NT2/D1 (cell line): ENCODE data around the gene GOLGB1.

Source experiments
- DNase-seq: peaks from one replicate; pipeline ENCODE4 v3.0.0-alpha.2; 2011; ENCODE audit warnings: low read depth, low spot score
- H3K27me3 ChIP-seq: 2 replicates; pipeline ENCODE4 v1.6.0; 2011; ENCODE audit warnings: mild to moderate bottlenecking; ENCODE audit not compliant: insufficient read length, insufficient read depth
- H3K36me3 ChIP-seq: 2 replicates; pipeline ENCODE4 v1.6.1; 2011; ENCODE audit warnings: mild to moderate bottlenecking, low read length, mixed read lengths; ENCODE audit not compliant: insufficient read depth, insufficient read length
- H3K4me1 ChIP-seq: 2 replicates; pipeline ENCODE4 v1.5.1; 2011; ENCODE audit not compliant: insufficient read depth, insufficient read length
- H3K4me3 ChIP-seq: 2 replicates; pipeline ENCODE4 v1.5.1; 2011; ENCODE audit warnings: low read depth; ENCODE audit not compliant: insufficient read length
- H3K9ac ChIP-seq: 2 replicates; pipeline ENCODE4 v1.6.0; 2011; ENCODE audit warnings: low read depth; ENCODE audit not compliant: insufficient read length
- H3K9me3 ChIP-seq: 2 replicates; pipeline ENCODE4 v1.5.1; 2011; ENCODE audit warnings: mild to moderate bottlenecking, low read length; ENCODE audit not compliant: insufficient read depth
- SUZ12 ChIP-seq: IDR thresholded peaks from 2 replicates; pipeline ENCODE4 v1.6.1; 2011; ENCODE audit not compliant: insufficient read length, insufficient read depth; ENCODE audit errors: extremely low read depth
- YY1 ChIP-seq: IDR thresholded peaks from 2 replicates; pipeline ENCODE4 v1.6.1; 2011; ENCODE audit not compliant: insufficient read length, insufficient read depth
- ZNF274 ChIP-seq: IDR thresholded peaks from 2 replicates; pipeline ENCODE4 v1.6.1; 2011; ENCODE audit warnings: mild to moderate bottlenecking, low read depth, low read length

GOLGB1 gene

DNA sequence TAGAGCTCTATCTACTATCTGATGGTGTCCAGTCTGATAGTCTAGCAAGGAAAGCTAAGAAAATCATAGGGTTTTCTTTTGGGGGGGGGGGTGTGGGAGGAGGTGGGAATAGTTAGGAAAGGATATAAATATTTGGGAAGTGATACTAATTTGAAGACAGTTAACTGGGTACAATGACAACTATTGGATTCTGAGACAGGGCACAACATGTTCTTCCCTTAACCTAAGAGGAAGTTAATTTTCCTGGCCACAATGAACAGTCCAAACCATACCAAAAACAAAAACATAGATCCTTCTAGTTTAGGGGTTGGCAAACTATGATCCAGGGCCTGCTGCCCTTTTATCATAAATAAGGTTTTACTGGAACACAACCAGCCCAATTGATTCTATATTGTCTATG lies 78.9 kb downstream of the GOLGB1 start:
- Histone ChIP-seq H3K4me1 (no peaks in the 10 kb centered on the region), H3K36me3 (peaks cover 70% of the 10 kb centered on the region), H3K9me3 (no peaks in the 10 kb centered on the region), H3K9ac (no peak overlapping the region), H3K27me3 (no peaks in the 10 kb centered on the region), H3K4me3 (no peak overlapping the region)
- TF ChIP-seq YY1 (no peak), SUZ12 (no peak), ZNF274 (no peak)
- DNase-seq, result no peak

DNA sequence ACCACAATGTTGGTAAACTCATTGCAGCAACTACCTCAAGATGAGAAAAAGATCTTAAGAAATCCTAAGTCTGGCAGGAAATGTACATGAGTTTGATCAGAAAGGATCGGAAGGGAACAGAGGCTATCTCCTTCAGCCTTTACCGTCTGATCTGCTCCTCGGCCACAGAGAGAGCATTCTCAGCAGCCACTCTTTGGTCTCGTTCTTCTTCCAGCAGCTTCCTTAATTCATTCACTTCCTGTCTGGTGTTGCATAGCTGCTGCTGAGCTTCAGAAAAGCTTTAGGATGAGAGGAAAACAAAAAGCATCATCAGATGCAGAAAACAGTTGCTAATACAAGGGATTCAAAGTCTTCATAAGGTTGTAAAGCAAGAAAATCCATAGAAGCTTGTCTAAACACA lies 82.2 kb downstream of the GOLGB1 start:
- Histone ChIP-seq H3K9me3 (no peaks in the 10 kb centered on the region), H3K4me3 (no peak overlapping the region), H3K4me1 (no peaks in the 10 kb centered on the region), H3K27me3 (no peaks in the 10 kb centered on the region), H3K36me3 (peaks cover 80% of the 10 kb centered on the region), H3K9ac (no peak overlapping the region)
- no peak for DNase-seq
- TF ChIP-seq ZNF274 (no peak), YY1 (no peak), SUZ12 (no peak)

DNA sequence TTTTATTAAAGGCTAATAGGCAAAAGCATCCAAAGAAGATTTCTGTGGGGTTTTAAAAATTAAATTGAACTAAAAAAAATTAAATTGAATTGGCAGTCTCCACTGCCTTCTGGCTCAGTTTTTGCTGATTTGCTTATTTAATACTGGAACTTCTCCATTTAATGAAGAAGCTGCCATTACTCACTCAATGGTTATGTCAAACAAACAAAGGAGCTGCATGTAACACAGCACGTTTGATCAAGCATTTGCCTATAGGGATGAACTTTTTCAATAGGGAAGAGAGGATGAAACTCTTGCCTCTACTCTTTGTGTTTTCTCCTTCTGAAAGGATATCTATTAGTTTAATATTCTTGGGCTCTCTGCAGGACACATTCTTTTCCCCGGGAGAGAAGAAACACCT lies 84.1 kb downstream of the GOLGB1 start:
- no peaks in the 10 kb centered on the region for H3K27me3 ChIP-seq
- H3K4me3 ChIP-seq, result no peak overlapping the region
- DNase-seq, result no peak
- TF ChIP-seq YY1 (no peak), SUZ12 (no peak), ZNF274 (no peak)
- no peaks in the 10 kb centered on the region for H3K4me1 ChIP-seq
- H3K36me3 ChIP-seq, result peaks cover 76% of the 10 kb centered on the region
- no peaks in the 10 kb centered on the region for H3K9me3 ChIP-seq
- H3K9ac ChIP-seq, result no peak overlapping the region

DNA sequence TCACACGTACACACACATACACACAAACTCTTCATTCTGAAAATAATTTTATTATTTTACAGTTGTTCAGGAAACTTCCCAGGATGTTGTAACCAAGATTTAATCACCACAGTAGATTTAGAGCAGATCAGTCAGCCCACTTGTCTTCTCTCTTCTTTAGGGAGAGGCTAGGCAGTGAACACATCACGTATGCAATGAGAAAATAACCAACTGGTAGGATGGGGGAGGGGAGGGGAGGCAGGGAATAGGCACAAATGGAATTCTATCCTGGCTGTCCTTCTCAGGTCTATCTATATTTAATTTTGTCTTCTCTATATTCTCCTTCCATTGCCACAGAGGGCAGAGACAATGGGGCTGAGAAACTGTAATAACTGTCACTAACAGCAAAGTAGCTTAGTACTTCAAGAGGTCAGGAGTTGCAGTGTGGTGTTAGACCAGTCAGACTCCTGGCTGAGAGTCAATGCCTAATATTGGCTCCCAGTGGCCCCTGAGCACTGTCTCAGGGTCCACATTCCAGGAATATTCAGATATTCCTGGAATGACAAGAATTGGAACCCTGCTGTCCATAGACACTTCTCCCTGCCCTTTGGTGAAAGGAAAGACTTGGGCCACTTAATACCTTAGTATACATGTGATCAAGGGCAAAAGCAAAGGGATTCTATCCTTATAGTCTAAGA lies 86.2 kb downstream of the GOLGB1 start:
- no peak overlapping the region for H3K9ac ChIP-seq
- no peak for DNase-seq
- H3K36me3 ChIP-seq, result peaks cover 58% of the 10 kb centered on the region
- no peak overlapping the region for H3K4me3 ChIP-seq
- no peak for TF ChIP-seq ZNF274
- TF ChIP-seq SUZ12, result no peak
- TF ChIP-seq YY1, result no peak
- no peaks in the 10 kb centered on the region for H3K4me1 ChIP-seq
- no peaks in the 10 kb centered on the region for H3K27me3 ChIP-seq
- H3K9me3 ChIP-seq, result no peaks in the 10 kb centered on the region

DNA sequence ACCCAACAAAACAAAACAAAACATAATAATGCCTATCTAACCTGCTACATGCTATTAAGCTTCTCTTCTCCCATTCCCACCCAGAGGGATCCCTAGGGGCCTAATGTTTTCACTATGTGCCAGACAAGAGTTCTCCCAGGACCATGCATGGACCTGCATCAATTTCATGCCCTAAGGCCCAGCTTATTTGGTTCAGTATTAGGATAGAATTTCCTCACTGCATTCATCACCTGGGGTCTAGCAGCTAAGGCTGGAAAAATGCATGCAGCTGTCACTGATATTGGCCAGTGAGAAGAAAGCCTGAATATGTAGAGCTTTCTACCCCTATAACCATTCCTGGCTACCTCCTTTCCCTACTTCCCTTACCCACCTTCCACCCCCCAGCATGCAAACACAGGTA lies 86.8 kb downstream of the GOLGB1 start:
- Histone ChIP-seq H3K36me3 (peaks cover 53% of the 10 kb centered on the region), H3K4me1 (no peaks in the 10 kb centered on the region)

DNA sequence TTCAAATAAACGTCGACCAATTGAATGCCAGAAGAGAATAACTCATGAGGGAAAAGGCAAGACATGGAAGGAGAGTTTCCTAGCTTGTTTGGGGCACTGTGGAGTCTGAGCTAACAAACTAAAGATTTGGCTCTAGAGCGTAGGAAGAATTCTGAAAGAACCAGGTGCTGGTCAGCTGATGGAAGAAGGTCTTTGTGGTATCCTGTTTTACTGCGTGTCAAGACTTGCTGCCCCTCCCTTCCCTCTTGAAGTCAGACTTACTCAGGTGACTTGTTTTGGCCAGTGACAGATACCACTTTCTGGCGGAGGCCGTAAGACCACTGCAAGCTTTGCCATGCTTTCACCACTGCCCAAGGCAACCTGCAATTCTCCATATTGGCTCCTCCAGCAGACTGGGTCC lies 88.2 kb downstream of the GOLGB1 start:
- DNase-seq, result no peak
- H3K4me3 ChIP-seq, result no peak overlapping the region
- no peaks in the 10 kb centered on the region for H3K4me1 ChIP-seq
- no peaks in the 10 kb centered on the region for H3K27me3 ChIP-seq
- H3K9ac ChIP-seq, result no peak overlapping the region
- no peaks in the 10 kb centered on the region for H3K9me3 ChIP-seq
- TF ChIP-seq SUZ12 (no peak), ZNF274 (no peak), YY1 (no peak)
- peaks cover 39% of the 10 kb centered on the region for H3K36me3 ChIP-seq

More for the DNA sequence above, 86.8 kb downstream of the GOLGB1 start:
- Histone ChIP-seq H3K9me3 (no peaks in the 10 kb centered on the region), H3K27me3 (no peaks in the 10 kb centered on the region), H3K9ac (no peak overlapping the region), H3K4me3 (no peak overlapping the region)
- no peak for DNase-seq
- no peak for TF ChIP-seq SUZ12
- TF ChIP-seq YY1, result no peak
- no peak for TF ChIP-seq ZNF274

DNA sequence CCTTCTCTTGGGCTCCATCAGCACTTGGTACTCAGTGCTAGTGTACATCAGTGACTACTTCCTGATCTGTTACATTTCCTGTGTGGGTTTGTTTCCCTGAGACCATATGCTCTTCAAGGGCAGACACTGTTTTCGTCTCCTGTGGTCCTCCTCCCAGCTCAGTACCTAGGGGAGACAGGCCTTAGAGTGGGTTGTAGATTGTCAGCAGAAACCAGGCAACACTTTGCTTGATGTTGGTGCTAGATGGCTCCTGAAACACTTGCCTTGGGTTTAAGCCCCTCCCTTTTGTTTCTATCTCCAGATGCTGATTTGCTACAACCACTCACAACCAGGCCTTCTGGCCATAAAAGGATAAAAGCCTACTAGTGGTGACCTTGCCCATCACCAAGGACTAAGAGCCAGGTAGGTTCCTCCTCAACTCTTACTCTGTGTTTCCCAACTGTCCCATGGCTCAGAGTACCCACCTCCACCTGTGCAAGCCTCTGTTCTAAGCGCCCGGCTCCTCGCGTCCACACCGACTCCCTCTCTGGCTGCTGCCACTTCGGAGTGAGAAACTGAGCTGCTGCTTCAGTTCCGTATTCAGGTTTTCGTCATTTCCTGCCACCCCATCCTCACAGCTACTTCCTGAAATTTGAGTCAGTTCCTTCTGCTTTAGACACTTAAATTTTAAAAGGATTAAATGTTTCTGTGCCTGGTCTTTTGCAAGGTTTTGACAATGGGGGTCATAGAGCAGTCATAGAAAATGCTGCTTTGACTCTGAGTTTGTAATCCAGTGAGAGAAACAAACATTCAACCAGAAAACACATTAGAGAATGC lies 89.0 kb downstream of the GOLGB1 start, which contains the start of gene HCLS1:
TSS of gene HCLS1 (minus strand) at position 548 of the 816 bp plus-strand sequence. CDS start 2,556 bp downstream, outside the sequence.
- TF ChIP-seq YY1, result no peak
- DNase-seq, result no peak
- no peak within 1 kb of the TSS for H3K4me3 ChIP-seq
- H3K9me3 ChIP-seq, result no peaks in the 10 kb centered on the region
- no peaks in the 10 kb centered on the region for H3K4me1 ChIP-seq
- H3K36me3 ChIP-seq, result peaks cover 31% of the 10 kb centered on the region
- no peaks in the 10 kb centered on the region for H3K27me3 ChIP-seq
- H3K9ac ChIP-seq, result no peak within 1 kb of the TSS
